NCI-H146 treated with DMSO at 0.1 percent for 48 hours (cell line): Measurements from ENCODE around the gene SMC5.

ENCODE experiments used
- DNase-seq: peaks from one replicate; lab custom pipeline; 2025; ENCODE audit not compliant: unreplicated experiment; lab: John Stamatoyannopoulos, UW

SMC5 gene

GRCh38 chr9:70403166-70403565 lies 144.4 kb downstream of the SMC5 start:
- DNase-seq = no peak

GRCh38 chr9:70403618-70404025 lies 144.8 kb downstream of the SMC5 start:
- no peak for DNase-seq

GRCh38 chr9:70404261-70404660 lies 145.5 kb downstream of the SMC5 start:
- no peak for DNase-seq
